GM12873 (cell line): Measurements from ENCODE around the gene CLEC2D.

Experiments used
- TF ChIP-seq, protein P1 (sequence below): IDR thresholded peaks from 2 replicates; pipeline ENCODE4 v1.5.1; 2012; ENCODE audit warnings: low read depth, mild to moderate bottlenecking, moderate library complexity, low read length, control low read depth; ENCODE audit not compliant: insufficient read depth; ENCODE audit errors: missing control alignments

The CLEC2D gene

DNA sequence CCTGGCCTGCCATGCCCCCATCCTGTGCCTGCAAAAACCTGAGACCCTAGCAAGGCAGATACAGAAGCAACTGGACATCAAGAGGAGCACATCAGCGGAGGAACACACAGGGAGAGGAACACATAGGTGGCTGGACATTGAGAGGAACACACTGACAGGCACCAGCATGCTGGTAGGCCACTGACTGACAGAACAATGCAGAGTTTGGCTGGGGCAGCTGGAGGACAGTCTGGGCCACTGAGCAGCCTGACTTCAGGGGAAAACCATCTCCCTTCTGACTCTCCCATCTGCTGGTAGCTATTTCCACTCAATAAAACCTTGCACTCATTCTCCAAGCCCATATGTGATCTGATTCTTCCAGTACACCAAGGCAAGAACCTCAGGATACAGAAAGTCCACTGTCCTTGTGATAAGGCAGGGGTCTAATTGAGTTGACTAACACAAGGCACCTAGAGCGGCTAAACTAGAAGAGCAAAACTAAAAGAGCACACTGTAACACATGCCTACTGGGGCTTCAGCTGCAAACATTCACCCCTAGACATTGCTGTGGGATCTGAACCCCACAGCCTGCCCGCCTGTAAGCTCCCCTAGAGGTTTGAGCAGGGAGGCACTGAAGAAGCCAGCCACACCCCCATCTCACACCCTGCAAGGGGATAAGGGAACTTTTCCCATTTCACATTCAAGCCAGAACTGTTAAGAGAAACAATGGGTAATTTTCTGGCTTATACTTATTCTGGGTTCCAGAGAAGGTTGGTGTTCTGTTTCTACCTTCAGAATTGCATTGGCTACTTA lies 41.3 kb downstream of the CLEC2D start:
- TF ChIP-seq, protein P1, sequence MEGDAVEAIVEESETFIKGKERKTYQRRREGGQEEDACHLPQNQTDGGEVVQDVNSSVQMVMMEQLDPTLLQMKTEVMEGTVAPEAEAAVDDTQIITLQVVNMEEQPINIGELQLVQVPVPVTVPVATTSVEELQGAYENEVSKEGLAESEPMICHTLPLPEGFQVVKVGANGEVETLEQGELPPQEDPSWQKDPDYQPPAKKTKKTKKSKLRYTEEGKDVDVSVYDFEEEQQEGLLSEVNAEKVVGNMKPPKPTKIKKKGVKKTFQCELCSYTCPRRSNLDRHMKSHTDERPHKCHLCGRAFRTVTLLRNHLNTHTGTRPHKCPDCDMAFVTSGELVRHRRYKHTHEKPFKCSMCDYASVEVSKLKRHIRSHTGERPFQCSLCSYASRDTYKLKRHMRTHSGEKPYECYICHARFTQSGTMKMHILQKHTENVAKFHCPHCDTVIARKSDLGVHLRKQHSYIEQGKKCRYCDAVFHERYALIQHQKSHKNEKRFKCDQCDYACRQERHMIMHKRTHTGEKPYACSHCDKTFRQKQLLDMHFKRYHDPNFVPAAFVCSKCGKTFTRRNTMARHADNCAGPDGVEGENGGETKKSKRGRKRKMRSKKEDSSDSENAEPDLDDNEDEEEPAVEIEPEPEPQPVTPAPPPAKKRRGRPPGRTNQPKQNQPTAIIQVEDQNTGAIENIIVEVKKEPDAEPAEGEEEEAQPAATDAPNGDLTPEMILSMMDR, result no peak

DNA sequence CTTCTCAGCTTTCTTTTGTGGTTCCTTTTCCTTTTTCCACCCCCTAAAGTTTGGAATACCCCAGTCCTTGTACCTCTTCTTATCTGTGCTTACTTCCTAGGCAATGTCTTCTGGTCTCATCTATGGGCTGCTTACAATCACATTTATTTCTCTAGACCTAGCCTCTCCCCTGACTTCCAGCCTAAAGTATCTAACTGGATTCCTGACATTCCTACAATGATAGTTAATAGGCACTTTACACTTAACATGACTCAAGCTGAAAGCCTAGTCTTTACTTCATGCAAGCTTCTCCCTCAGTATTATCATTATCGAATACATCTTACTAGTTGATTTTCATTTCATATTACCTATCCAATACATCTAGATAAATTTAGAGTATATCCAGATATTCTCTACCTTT lies 42.2 kb downstream of the CLEC2D start:
- TF ChIP-seq, protein P1, result no peak

DNA sequence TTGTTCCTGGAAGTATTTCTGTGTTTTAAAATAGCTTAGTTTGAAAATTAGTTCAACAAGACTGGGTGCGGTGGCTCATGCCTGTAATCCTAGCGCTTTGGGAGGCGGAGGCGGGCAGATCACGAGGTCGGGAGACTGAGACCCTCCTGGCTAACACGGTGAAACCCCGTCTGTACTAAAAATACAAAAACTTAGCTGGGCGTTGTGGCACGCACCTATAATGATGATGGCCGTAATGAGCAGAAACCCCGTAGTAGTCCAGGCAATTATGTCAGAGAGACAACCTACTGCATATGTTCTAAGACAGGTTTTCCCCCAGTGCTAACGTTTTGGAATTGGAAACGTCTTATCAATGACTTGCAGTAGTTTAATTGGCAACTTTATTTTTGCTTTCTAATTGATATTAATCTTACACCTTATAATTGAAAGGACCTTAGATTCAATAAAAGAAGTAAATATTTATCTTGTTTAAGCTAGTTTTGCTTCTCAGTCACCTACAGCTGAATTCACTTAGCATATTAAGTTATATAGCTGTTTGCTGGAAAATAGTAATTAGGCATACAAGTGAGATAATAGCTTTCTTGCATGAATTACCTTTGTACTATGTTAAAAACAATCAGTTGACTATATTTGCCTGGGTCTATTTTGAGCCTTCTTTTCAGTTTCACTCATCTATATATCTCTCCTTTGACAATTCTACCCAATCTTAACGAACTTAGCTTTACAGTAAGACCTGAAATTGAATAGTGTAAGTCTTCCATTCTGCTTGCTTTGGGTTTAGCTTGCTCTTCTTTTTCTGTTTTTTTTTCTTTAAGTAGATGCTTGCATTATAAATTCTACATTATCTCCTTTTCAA lies 47.8 kb downstream of the CLEC2D start:
- TF ChIP-seq, protein P1, result no peak

DNA sequence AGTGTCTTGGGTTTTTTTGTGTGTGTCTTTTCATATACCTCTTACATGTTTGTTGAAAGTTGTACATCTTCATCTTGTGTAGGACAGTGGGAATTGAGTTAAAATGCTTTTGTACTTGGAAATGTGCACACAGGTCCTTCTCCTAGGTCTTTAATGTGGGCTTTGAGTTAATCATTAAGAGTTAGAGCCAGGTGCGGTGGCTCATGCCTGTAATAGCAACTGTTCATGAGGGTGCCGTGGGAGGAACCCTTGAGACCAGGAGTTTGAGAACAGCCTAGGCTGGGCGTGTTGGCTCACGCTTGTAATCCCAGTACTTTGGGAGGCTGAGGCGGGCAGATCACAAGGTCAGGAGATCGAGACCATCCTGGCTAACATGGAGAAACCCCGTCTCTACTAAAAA lies 49.5 kb downstream of the CLEC2D start:
- TF ChIP-seq, protein P1, result no peak

DNA sequence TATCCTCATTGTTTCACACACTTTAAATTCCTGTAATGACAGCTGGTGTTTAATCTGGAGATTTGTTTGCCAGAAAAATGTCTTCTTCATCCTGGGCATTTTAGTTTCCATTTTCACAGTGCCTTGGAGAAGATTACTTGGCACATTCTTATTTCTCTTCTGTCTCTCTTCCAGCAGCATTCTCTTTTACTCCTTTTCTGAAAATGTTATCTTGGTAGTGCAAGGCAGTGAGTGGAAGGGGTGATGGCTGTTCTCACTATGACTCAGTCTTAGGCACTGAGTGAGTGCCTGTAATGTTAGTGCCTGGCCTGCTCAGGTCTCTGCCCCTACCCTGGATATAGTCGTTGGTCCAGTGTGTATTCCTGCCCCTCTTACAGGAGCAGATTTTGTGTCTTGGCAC lies 50.3 kb downstream of the CLEC2D start:
- TF ChIP-seq, protein P1, result no peak

DNA sequence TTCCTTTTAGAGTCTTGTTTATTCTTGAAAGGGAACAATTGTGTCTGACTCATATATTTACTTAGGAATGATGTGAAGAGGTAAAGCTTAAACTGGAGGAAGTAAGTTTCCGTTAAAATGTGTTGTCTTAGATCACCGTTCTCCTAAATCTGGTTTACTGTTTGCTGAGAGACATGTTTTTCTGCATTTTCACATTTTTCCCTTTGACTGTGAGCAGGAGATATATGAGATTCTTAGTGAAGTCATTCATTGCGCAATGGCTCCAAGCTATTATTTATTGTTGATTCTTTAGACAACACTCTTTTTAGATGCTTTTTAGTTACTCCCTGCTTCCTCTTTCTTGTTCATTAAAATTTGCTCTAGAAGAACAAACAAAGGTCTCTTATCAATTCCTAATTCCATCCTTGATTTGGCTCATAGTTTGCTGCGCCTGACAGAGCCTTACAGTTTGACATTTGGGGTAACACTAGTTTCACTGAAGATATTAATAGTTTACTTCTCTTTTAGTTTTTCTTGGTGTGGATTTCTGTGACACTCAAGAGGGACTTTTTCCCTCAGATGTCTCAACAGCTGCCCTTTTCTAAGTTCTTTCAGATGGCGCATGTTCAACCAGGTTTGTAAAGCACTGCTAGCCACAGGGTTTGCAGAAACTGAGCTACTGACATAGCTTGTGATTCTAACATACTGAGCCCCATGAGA lies 52.0 kb downstream of the CLEC2D start:
- TF ChIP-seq, protein P1, result no peak

DNA sequence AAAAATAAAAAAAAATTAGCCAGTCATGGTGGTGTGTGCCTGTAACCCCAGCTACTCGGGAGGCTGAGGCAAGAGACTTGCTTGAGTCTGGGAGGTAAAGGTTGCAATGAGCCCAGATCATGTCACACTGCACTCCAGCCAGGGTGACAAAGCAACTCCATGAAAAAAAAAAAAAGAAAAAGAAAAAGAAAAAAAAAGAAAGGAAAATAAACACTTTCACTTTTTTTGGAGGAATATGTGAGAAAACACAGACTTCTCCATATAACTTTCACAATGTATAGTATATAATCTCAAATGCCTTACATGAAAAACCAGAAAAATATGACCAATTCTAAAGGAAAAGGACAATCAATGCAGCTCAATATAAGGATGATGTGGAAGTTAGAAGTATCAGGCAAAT lies 54.5 kb downstream of the CLEC2D start:
- TF ChIP-seq, protein P1, result no peak
